Large intestine (tissue), 3 donors: ENCODE measurements around the gene PMAIP1. TPM values are rescaled to one million over a fixed set of nuclear protein-coding genes. Genes with fewer than 3 reads are reported as not detected.

Experiments
- DNase-seq, 2 donors: peaks; one replicate each; pipeline versions ENCODE4 v3.0.0 to v3.0.0-alpha.2; 2013
- H3K27ac ChIP-seq: one replicate; pipeline ENCODE4 v1.5.1; 2013; ENCODE audit warnings: low read length
- H3K27me3 ChIP-seq: 2 replicates; pipeline ENCODE4 v1.6.1; 2013; ENCODE audit warnings: low read length; ENCODE audit not compliant: control insufficient read depth, insufficient read depth
- H3K36me3 ChIP-seq: 2 replicates; pipeline ENCODE4 v1.6.1; 2013; ENCODE audit warnings: low read length; ENCODE audit not compliant: control insufficient read depth, insufficient read depth
- H3K4me1 ChIP-seq: one replicate; pipeline ENCODE4 v1.6.1; 2013; ENCODE audit warnings: low read length; ENCODE audit not compliant: control insufficient read depth, insufficient read depth
- H3K4me3 ChIP-seq: one replicate; pipeline ENCODE4 v1.5.1; 2013; ENCODE audit warnings: low read length
- H3K9me3 ChIP-seq: one replicate; pipeline ENCODE4 v1.6.1; 2013; ENCODE audit warnings: mild to moderate bottlenecking, low read depth, low read length, moderate library complexity; ENCODE audit not compliant: control insufficient read depth
- WGBS: methylation state at CpG from one replicate; pipeline ENCODE4 v1.1.5; 2013; ENCODE audit warnings: low lambda C conversion rate; ENCODE audit not compliant: insufficient coverage; 5-methylcytosine and 5-hydroxymethylcytosine counted together
- polyA plus RNA-seq: library from polyadenylated mRNA; unstranded; fragments of 120-200 nt; gene quantifications from one replicate; pipeline ENCODE4 v1.2.1, GENCODE V29; 2013

PMAIP1 gene
- polyA plus RNA-seq, 1 donor, result 10.4 TPM

DNA sequence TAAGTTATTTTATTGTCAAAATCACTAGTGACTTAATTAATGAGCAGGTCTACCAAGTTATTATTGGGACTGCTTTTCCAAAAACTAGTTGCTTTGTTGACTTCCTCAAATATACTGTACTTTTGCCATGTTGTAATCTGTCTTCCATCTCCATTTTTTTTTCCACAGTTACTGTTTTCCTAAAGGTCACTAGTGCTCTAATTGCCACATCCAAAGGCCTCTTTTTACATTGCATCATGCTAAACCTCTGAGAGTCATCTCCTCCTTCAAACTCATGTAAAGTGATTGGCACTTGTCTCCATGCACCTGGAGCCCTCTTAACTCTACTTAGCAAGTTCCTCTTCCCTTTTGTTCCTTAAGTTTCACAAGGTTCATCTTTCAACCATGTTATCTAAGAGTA lies 11.8 kb downstream of the PMAIP1 start:
- no peaks in the 10 kb centered on the region for H3K27me3 ChIP-seq
- H3K9me3 ChIP-seq, result no peaks in the 10 kb centered on the region
- H3K4me1 ChIP-seq, result no peaks in the 10 kb centered on the region
- H3K27ac ChIP-seq, result peak overlapping the region; percentile 4
- no peak overlapping the region for H3K4me3 ChIP-seq
- no peaks in the 10 kb centered on the region for H3K36me3 ChIP-seq
- DNase-seq, result no peak

DNA sequence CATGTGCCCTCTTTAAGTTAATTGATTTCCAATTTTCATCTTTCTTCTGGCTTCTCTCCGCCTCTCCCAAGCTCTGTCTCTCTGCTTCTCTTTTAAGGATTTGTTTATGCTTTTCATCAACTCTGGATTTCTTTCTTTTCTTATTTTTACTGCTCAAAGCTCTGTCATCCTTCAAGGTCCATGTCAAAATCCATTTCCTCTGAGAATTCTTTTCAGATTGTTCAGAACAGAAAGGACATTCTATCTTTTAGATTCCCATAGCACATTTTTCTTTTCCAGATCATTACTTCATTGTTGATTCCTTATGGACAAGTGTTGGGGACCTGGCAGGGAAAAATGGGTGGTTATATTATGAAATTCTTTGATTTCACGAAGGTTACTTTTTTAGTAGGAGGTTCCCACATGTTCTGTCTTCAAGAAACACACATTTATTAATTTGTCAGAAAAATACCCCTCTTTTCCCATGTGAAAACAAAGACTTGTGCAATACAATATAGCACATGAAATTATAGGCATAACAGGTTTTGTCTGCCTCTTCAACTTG lies 12.3 kb downstream of the PMAIP1 start:
- H3K36me3 ChIP-seq, result no peaks in the 10 kb centered on the region
- no peaks in the 10 kb centered on the region for H3K9me3 ChIP-seq
- no peak for DNase-seq
- WGBS, result 100% methylated on average over 2 of the region's 2 CpGs
- H3K27ac ChIP-seq, result no peak overlapping the region
- no peaks in the 10 kb centered on the region for H3K4me1 ChIP-seq
- no peak overlapping the region for H3K4me3 ChIP-seq
- H3K27me3 ChIP-seq, result no peaks in the 10 kb centered on the region

DNA sequence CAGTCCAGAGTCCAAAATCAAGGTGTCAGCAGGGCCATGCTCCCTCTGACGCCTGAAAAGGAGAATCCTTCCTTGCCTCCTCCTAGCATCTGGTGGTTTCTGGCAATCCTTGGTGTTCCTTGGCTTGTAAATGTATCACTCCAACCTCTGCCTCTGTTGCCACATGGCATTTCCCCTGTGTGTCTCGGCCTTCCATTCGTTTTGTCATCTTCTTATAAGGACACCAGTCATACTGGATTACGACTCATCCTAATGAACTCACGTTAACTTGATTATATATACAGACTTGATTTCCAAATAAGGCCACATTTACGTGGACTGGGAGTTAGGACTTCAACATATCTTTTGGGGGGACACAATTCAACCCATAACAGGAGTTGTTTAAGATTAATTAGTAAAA lies 15.8 kb downstream of the PMAIP1 start:
- Histone ChIP-seq H3K27ac (no peak overlapping the region), H3K36me3 (no peaks in the 10 kb centered on the region), H3K27me3 (no peaks in the 10 kb centered on the region), H3K9me3 (no peaks in the 10 kb centered on the region), H3K4me3 (no peak overlapping the region), H3K4me1 (no peaks in the 10 kb centered on the region)
- peak in 1 of 2 donors; percentile 49 for DNase-seq
- 100% methylated on average over 1 of the region's 6 CpGs for WGBS

DNA sequence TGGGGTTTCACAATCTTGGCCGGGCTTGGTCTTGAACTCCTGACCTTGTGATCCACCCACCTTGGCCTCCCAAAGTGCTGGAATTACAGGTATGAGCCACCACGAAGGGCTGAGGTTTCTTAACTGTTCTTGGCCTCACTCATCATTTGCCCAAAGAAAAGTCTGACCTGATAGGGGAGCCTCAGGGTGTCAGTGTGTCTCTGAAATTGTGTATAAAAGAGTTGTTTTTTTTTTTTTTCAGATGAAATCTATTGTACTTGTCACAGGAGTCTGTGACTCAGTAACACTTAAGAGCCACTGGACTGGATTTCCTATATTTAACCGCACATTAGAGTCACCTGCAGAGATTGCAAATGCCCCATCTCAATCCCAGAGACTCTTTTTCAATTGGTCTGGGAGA lies 16.9 kb downstream of the PMAIP1 start:
- no peaks in the 10 kb centered on the region for H3K36me3 ChIP-seq
- WGBS, result 100% methylated on average over 1 of the region's 3 CpGs
- H3K9me3 ChIP-seq, result no peaks in the 10 kb centered on the region
- no peaks in the 10 kb centered on the region for H3K27me3 ChIP-seq
- no peak for DNase-seq
- H3K4me1 ChIP-seq, result no peaks in the 10 kb centered on the region
- H3K4me3 ChIP-seq, result no peak overlapping the region
- no peak overlapping the region for H3K27ac ChIP-seq

DNA sequence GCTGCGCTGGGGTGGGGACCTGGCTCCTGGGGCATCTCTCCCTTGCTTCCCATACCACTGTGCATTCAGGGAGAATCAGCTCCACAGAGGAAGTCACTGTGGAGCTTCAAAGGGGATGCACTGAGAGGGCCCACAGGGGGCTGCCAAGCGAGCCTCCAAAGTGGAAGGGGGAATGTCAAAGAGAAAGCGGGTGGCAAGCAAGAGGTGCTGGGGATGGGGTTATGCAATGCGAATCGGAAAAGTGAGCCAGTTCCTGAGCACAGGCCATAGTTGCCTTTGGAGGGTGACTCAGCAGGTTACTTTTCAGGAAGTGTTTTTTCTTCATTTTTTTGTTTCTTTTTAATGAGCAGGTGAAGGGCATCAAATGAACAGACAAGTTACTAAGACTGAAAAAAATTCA lies 17.6 kb downstream of the PMAIP1 start:
- Histone ChIP-seq H3K4me1 (no peaks in the 10 kb centered on the region), H3K27me3 (no peaks in the 10 kb centered on the region), H3K9me3 (no peaks in the 10 kb centered on the region), H3K4me3 (no peak overlapping the region), H3K36me3 (no peaks in the 10 kb centered on the region), H3K27ac (no peak overlapping the region)
- WGBS, result no CpG with 5 or more reads among the region's 5 CpGs
- DNase-seq, result no peak

DNA sequence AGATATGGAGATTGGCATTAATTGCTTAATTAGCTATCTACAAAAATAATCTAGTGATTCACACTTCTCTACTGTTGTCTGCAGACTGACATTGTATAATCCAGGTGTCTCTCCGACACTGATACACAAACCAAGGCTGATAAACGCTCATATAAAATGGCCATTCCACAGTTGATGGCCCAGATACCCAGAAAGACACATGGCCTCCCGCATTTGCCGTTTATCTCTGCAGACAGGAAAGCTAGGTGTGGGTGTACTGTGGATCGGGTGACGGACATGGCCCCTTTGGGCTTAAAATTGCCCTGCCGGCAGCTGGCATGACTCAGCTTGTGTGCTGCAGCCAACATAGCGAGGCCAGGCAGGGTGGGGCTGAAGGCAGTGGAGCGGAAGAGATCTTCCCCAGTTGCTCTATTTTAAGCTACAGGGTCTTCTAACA lies 18.5 kb downstream of the PMAIP1 start:
- peak; percentile 38 to 55 for DNase-seq

DNA sequence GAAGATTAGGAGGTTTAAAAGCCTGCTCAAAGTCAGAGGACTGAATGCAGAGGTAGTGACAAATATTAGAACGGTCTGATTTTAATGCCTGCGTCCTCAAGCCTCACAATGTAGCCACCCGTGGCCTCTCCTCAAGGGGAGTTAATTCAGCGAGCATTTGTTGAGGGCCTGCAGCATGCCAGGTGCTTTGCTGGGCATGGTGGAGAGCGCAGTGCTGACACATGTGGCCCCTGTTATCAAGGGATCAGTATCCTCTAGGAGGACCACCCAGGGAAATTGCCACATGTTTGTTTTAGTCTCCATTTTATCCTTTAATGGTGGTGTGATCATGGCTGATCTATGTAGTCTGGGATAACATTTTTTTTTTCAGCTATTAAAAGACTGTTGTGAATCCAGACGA lies 19.2 kb downstream of the PMAIP1 start:
- Histone ChIP-seq H3K9me3 (no peaks in the 10 kb centered on the region), H3K27ac (no peak overlapping the region), H3K27me3 (no peaks in the 10 kb centered on the region), H3K4me3 (no peak overlapping the region), H3K4me1 (no peaks in the 10 kb centered on the region), H3K36me3 (no peaks in the 10 kb centered on the region)
- no CpG with 5 or more reads among the region's 6 CpGs for WGBS
- DNase-seq, result no peak

More for the DNA sequence above, 18.5 kb downstream of the PMAIP1 start:
- no peaks in the 10 kb centered on the region for H3K9me3 ChIP-seq
- H3K4me3 ChIP-seq, result no peak overlapping the region
- no peaks in the 10 kb centered on the region for H3K27me3 ChIP-seq
- no peaks in the 10 kb centered on the region for H3K4me1 ChIP-seq
- no CpG with 5 or more reads among the region's 9 CpGs for WGBS
- no peak overlapping the region for H3K27ac ChIP-seq
- H3K36me3 ChIP-seq, result no peaks in the 10 kb centered on the region

DNA sequence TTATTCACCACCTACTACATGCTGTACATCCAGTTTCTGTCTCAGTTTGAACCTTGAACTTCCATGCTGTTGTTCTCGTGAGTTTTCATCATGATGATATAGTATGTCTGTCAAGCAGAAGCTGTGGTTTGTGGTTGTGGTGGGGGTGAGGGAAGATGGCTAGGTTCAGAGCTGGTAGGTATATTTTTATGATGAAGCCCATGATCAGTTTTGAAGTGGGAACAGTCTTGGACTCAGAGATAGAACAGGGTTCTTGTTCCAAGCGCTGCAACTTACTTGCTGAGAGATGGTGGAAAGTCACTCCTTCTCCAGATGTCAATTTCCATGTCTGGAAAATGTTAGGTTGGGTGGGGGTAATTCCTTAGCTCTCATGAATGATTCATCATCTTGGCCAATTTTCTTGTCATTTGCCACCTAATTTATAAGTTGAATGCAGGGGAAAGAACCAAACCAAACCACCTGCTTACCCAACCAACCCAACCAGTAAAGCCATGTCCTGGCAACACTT lies 21.6 kb downstream of the PMAIP1 start:
- H3K27me3 ChIP-seq, result no peaks in the 10 kb centered on the region
- no peak overlapping the region for H3K27ac ChIP-seq
- no peaks in the 10 kb centered on the region for H3K36me3 ChIP-seq
- no peaks in the 10 kb centered on the region for H3K9me3 ChIP-seq
- no peaks in the 10 kb centered on the region for H3K4me1 ChIP-seq
- no peak overlapping the region for H3K4me3 ChIP-seq
- DNase-seq, result no peak
- WGBS, result 40% methylated on average over 1 of the region's 2 CpGs

DNA sequence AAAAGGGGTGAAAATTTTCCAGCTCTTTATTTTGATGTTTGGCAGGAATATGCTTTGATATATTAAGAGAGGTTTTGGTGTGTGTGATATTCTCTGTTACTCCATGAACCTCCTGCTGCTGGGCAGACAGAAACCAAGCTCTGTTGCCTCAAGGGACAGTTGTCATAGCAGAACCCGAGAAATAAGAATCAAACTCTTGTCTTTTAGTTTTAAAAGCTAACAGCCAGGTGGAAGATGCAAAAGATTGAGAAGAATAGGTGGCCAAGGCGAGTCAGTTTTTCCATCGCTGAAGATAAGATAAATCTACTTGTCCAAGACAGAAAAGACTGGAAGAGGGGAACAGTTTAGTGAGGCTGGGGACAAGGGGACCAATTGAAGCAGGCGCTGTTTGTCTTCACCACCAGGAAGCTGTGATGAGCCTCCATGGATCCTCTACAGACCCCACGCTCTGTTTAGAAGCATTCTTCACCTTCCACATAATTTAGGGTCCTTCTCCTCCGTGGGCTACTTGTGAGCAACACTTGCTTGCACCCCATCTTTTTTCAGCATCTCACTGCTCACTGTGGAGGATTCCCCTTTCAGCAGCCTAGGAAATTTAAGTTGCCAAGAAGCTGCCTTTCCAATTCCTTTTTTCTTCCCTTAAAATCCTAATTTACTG lies 23.9 kb downstream of the PMAIP1 start:
- Histone ChIP-seq H3K36me3 (no peaks in the 10 kb centered on the region), H3K27ac (no peak overlapping the region), H3K27me3 (no peaks in the 10 kb centered on the region), H3K9me3 (no peaks in the 10 kb centered on the region), H3K4me1 (peaks cover 2% of the 10 kb centered on the region), H3K4me3 (no peak overlapping the region)
- no peak for DNase-seq
- 100% methylated on average over 2 of the region's 6 CpGs for WGBS

DNA sequence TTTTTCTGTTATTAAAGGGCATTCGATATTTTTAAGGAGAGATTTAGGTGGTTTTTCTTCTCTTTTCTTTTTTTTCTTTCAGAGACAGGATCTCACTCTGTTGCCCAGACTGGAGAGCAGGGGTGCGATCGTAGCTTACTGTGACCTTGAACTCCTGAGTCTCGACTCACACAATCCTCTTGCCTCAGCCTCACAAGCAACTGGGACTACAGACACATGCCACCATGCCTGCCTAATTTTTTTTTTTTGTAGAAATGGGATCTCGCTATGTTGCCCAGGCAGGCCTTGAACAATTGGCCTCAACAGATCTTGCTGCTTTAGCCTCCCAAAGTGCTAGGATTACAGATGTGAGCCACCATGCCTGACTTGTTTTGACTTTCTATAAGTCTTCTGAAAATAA lies 26.3 kb downstream of the PMAIP1 start:
- WGBS, result 100% methylated on average over 1 of the region's 5 CpGs
- H3K27ac ChIP-seq, result no peak overlapping the region

More for the DNA sequence above, 26.3 kb downstream of the PMAIP1 start:
- Histone ChIP-seq H3K27me3 (no peaks in the 10 kb centered on the region), H3K9me3 (no peaks in the 10 kb centered on the region), H3K36me3 (no peaks in the 10 kb centered on the region), H3K4me1 (peaks cover 2% of the 10 kb centered on the region), H3K4me3 (no peak overlapping the region)
- no peak for DNase-seq
